Left lung (tissue), 10 donors: ENCODE data around the gene SLIT3. TPM values are rescaled to one million over a fixed set of nuclear protein-coding genes. Genes with fewer than 3 reads are reported as not detected.

ENCODE experiments used
- ATAC-seq: fragments of 200-7000 bp; cut with Tn5 transposase; one replicate; pipeline ENCODE4 v1.9.1; 2020; ENCODE audit warnings: moderate library complexity
- DNase-seq, 4 donors: peaks; one replicate each; pipeline ENCODE4 v3.0.0-alpha.2; 2013 to 2020
- H3K27ac ChIP-seq, 2 donors: fragments of 200-600 bp; sonication (generic) in 1 of 2; one replicate each; pipeline versions ENCODE4 v1.5.0 to v1.8.0; 2020 to 2021
- H3K27me3 ChIP-seq, 2 donors: fragments of 200-600 bp; sonication (generic) in 1 of 2; one replicate each; pipeline versions ENCODE4 v1.5.0 to v1.8.0; 2020 to 2021
- H3K36me3 ChIP-seq, 2 donors: fragments of 200-600 bp; sonication (generic) in 1 of 2; one replicate each; pipeline versions ENCODE4 v1.5.0 to v1.8.0; 2020 to 2021
- H3K4me1 ChIP-seq, 2 donors: fragments of 200-600 bp; one replicate each; pipeline ENCODE4 v1.8.0; 2021
- H3K4me3 ChIP-seq, 2 donors: fragments of 200-600 bp; sonication (generic) in 1 of 2; one replicate each; pipeline versions ENCODE4 v1.5.0 to v1.8.0; 2020 to 2021; ENCODE audit warnings: mild to moderate bottlenecking in 1 of 2
- H3K9me3 ChIP-seq, 2 donors: fragments of 200-600 bp; sonication (generic) in 1 of 2; one replicate each; pipeline versions ENCODE4 v1.5.0 to v1.8.0; 2020 to 2021
- intact Hi-C, 2 donors: fragments of 100-400 bp; cut with DNase I; formaldehyde crosslinking; loops; one replicate each; pipeline versions ENCODE4 v1.11.2 to v1.14.2; 2022
- polyA plus RNA-seq, 6 donors: library from polyadenylated mRNA; unstranded; fragments of 120-200 nt; gene quantifications; one replicate each; pipeline ENCODE4 v1.2.1, GENCODE V29; 2013; ENCODE audit not compliant: insufficient read length in 6 of 6
- total RNA-seq, 2 donors: library from RNA; stranded (reverse); fragmentation: NEBNext Ultra II Directional; extraction: Animal tissue kit (Norgen Biotek cat#: 25700); gene quantifications; one replicate each; pipeline ENCODE4 v1.2.1, GENCODE V29; 2021
- TF ChIP-seq, protein P1 (sequence below), 2 donors: fragments of 200-600 bp; sonication (generic) in 1 of 2; IDR thresholded peaks; one replicate each; pipeline versions ENCODE4 v1.5.0 to v1.8.0; 2021; ENCODE audit warnings: antibody characterized with exemption in 2 of 2
- donor health status: DM: no; HTN: yes; CAD: no.
- donor health status: DM: no; HTN: no; CAD: no.

SLIT3 gene
- total and polyA plus RNA-seq, 8 donors: 37.6 to 77.1 (median 45.9) TPM

DNA sequence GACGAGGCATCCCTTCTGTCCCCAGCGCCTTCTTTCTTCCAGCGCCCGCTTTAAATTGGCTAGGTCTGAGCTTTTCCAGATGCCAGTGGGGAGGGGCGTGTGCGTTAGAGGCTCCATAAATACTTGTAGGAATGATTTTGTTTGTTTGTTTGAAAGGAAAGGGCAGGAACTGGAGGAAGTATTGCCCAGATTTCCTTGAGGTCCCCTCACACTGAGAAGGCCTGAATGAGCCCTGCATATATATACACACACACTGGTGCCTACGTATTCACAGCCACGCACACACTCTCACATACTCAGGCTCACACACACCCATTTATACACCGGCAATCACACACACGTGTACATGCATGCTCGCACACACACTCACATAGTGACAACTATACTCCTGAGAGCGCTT is 1.0 kb upstream of the SLIT3 start:
- no peak overlapping the region for H3K27ac ChIP-seq
- ATAC-seq (no peak), DNase-seq (peak in 1 of 4 donors; percentile 14)
- H3K4me3 ChIP-seq: no peak overlapping the region
- H3K27me3 ChIP-seq: peaks cover 19 to 77% of the 10 kb centered on the region in 2 donors
- no peaks in the 10 kb centered on the region for H3K36me3 ChIP-seq
- H3K9me3 ChIP-seq: no peaks in the 10 kb centered on the region
- peaks cover 0 to 4% of the 10 kb centered on the region in 2 donors for H3K4me1 ChIP-seq
- intact Hi-C loops: no loop called here
- TF ChIP-seq, protein P1, sequence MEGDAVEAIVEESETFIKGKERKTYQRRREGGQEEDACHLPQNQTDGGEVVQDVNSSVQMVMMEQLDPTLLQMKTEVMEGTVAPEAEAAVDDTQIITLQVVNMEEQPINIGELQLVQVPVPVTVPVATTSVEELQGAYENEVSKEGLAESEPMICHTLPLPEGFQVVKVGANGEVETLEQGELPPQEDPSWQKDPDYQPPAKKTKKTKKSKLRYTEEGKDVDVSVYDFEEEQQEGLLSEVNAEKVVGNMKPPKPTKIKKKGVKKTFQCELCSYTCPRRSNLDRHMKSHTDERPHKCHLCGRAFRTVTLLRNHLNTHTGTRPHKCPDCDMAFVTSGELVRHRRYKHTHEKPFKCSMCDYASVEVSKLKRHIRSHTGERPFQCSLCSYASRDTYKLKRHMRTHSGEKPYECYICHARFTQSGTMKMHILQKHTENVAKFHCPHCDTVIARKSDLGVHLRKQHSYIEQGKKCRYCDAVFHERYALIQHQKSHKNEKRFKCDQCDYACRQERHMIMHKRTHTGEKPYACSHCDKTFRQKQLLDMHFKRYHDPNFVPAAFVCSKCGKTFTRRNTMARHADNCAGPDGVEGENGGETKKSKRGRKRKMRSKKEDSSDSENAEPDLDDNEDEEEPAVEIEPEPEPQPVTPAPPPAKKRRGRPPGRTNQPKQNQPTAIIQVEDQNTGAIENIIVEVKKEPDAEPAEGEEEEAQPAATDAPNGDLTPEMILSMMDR (IDR thresholded peaks at IDR 0.05): no peak

DNA sequence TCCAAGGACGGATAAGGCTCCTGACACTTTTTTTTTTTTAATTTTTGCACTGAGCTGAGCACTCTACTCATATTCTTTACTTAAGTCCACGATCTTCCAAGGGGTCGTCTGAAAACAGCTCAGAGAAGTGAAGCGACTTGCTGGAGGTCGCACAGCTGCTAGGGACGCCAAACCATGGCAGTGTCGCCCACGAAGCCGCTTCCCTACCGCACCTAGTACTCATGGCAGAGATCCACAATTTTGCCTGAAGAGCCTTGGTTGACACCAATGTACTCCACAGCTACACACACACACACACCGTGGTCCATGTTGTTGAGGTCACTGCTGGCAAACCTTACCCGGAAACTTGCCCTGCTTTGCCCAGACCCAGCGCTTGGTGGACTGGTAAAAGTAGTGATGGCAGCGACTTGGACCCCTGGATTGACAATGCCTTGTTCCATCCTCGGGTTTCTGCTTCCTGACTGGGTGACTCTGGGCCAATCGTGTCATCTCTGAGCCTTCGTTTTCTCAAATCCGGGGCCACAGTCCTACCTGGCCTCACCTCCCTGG is 521 bp upstream of the SLIT3 start:
- no peaks in the 10 kb centered on the region for H3K36me3 ChIP-seq
- H3K9me3 ChIP-seq: no peaks in the 10 kb centered on the region
- TF ChIP-seq, protein P1 (IDR thresholded peaks at IDR 0.05): no peak
- H3K4me3 ChIP-seq: peak overlapping the region in 1 of 2 donors; percentile 34
- intact Hi-C loops: no loop called here
- no peak for ATAC-seq
- H3K4me1 ChIP-seq: peaks cover 0 to 4% of the 10 kb centered on the region in 2 donors
- peaks cover 19 to 77% of the 10 kb centered on the region in 2 donors for H3K27me3 ChIP-seq
- peak overlapping the region in 1 of 2 donors; percentile 17 for H3K27ac ChIP-seq
- DNase-seq: peak in 1 of 4 donors; percentile 16

DNA sequence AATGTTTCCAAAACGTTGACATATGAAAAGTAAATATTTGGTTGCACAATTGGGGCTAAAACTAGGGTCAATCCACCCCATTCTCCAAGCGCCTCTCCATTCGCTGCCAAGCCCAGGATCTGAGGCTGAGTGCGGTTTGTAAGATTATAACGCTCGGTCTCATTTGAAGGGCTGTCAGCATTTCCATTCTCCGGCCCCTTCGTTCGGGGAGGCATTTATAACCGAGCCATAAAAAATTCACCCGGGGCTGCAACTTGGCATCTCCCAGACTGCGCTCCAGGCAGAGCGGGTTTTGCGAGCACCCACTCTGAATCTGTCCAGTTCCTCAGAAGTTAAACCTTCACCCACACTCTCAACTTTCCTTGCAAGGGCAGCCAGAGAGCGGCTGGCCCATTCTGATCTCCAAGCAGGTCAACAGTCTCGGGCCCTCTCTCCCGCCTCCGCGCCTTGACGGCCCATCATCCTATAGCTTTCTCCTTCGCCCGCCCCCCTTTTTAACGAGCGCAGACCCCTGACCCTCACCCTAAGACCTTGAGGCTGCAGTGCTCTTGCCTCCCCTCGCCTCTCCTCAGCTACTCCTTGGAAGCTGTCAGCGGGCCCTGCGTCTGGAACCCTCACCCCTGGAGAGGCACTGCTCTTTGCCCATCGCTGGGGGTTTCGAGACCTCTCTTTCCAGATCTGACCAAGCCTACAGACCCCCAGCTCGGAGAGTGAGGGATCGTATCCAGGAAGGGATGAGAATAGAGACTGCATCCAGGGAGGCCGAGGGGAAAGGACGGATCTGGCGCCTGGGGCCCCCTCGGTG is 1.1 kb downstream of the SLIT3 start:
- no peaks in the 10 kb centered on the region for H3K36me3 ChIP-seq
- peaks cover 19 to 68% of the 10 kb centered on the region in 2 donors for H3K27me3 ChIP-seq
- intact Hi-C loops: no loop called here
- H3K4me1 ChIP-seq: peaks cover 0 to 4% of the 10 kb centered on the region in 2 donors
- peak overlapping the region; percentile 65 to 66 for H3K27ac ChIP-seq
- ATAC-seq (no peak), DNase-seq (peak in 2 of 4 donors; percentile 35 to 44)
- H3K9me3 ChIP-seq: no peaks in the 10 kb centered on the region
- TF ChIP-seq, protein P1 (IDR thresholded peaks at IDR 0.05): no peak
- peak overlapping the region; percentile 25 to 34 for H3K4me3 ChIP-seq

DNA sequence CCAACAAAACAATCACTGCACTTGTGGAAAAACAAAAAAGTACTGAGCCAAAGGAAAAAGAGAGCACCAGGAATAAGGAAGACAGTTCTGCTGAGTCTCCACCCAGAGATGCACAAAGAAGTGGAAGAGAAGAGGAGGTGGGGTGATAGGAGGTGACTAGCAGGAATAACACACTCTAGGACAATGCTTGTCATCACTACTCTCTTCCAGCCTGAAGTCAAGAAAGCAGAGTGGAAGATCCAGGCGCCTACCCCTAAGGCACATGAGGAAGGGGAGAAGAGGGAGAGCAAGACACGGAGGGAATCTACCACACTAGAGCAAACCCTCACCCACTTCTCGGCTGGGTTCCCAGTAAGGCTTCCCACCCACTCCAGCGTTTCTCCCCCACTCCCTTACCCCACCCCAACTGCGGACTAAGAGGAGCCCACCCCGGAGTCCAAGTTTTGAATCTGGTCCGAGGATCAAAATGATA is 1.7 kb downstream of the SLIT3 start:
- intact Hi-C loops: no loop called here
- Histone ChIP-seq H3K9me3 (no peaks in the 10 kb centered on the region), H3K27me3 (peaks cover 19 to 68% of the 10 kb centered on the region in 2 donors), H3K27ac (no peak overlapping the region), H3K4me1 (peaks cover 0 to 4% of the 10 kb centered on the region in 2 donors), H3K4me3 (peak overlapping the region; percentile 25 to 34), H3K36me3 (no peaks in the 10 kb centered on the region)
- ATAC-seq (no peak), DNase-seq (no peak)
- TF ChIP-seq, protein P1 (IDR thresholded peaks at IDR 0.05): no peak

DNA sequence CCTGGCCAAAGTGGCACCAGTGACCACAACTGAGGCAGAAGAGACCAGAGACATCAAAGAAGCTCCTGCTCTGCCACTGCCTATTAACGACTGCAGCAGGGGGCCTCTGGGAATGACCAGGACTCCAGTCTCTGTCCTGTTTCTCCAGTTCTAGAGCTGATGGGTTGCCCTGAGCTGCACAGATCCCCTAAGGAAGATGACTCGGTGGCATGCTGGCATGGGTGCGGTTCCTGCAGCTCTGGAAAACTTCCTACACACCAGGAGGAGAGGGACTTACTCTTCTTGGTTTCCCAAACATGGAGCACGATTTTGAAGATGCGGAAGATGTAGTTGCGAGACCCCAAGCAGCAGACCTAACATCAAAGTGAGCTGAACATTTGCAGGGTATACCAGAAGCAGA is 2.7 kb downstream of the SLIT3 start:
- H3K36me3 ChIP-seq: no peaks in the 10 kb centered on the region
- peaks cover 19 to 59% of the 10 kb centered on the region in 2 donors for H3K27me3 ChIP-seq
- H3K4me3 ChIP-seq: peak overlapping the region in 1 of 2 donors; percentile 34
- peaks cover 0 to 4% of the 10 kb centered on the region in 2 donors for H3K4me1 ChIP-seq
- TF ChIP-seq, protein P1 (IDR thresholded peaks at IDR 0.05): no peak
- no peak overlapping the region for H3K27ac ChIP-seq
- DNase-seq: no peak
- ATAC-seq: no peak
- H3K9me3 ChIP-seq: no peaks in the 10 kb centered on the region
- intact Hi-C loops: no loop called here
